WI38 (cell line): Measurements from ENCODE around the gene INPP1.

Experiments used
- H3K4me3 ChIP-seq: 2 replicates; pipeline ENCODE4 v1.5.1; 2011; ENCODE audit warnings: low read depth, mild to moderate bottlenecking, control low read depth, low read length
- TF ChIP-seq, protein P1 (sequence below): IDR thresholded peaks from 2 replicates; pipeline ENCODE4 v1.5.1; 2012; ENCODE audit warnings: low read depth, mild to moderate bottlenecking, control low read depth, low read length

INPP1 gene

DNA sequence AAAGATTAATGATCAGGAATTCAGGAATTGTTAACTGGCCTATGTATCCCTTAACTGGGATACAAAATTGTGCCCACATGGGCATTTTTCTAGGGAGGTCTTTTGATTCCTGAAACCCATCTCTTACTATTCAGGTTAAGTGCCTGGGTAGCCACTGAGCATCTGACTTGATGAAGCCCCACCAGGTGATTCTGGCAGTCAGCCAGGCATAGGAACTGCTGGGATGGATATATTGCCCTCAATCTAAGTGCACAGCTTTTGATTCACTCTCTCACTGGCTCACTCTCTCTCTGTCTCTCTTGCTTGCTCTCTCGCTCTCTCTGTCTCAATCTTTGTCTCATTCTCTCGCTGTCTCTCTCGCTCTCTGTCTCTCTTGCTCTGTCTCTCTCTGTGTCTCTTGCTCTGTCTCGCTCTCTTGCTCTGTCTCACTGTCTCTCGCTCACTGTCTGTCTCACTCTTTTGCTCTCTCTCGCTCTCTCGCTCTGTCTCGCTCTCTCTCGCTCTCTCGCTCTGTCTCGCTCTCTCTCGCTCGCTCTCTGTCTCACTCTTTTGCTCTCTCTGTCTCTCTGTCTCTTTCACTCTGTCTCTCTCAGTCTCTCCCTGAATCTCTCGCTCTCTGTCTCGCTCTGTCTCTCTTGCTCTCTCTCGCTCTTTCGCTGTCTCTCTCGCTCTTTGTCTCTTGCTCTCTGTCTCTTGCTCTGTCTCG is 22.3 kb downstream of the INPP1 start:
- no peak overlapping the region for H3K4me3 ChIP-seq
- TF ChIP-seq, protein P1, sequence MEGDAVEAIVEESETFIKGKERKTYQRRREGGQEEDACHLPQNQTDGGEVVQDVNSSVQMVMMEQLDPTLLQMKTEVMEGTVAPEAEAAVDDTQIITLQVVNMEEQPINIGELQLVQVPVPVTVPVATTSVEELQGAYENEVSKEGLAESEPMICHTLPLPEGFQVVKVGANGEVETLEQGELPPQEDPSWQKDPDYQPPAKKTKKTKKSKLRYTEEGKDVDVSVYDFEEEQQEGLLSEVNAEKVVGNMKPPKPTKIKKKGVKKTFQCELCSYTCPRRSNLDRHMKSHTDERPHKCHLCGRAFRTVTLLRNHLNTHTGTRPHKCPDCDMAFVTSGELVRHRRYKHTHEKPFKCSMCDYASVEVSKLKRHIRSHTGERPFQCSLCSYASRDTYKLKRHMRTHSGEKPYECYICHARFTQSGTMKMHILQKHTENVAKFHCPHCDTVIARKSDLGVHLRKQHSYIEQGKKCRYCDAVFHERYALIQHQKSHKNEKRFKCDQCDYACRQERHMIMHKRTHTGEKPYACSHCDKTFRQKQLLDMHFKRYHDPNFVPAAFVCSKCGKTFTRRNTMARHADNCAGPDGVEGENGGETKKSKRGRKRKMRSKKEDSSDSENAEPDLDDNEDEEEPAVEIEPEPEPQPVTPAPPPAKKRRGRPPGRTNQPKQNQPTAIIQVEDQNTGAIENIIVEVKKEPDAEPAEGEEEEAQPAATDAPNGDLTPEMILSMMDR = no peak

DNA sequence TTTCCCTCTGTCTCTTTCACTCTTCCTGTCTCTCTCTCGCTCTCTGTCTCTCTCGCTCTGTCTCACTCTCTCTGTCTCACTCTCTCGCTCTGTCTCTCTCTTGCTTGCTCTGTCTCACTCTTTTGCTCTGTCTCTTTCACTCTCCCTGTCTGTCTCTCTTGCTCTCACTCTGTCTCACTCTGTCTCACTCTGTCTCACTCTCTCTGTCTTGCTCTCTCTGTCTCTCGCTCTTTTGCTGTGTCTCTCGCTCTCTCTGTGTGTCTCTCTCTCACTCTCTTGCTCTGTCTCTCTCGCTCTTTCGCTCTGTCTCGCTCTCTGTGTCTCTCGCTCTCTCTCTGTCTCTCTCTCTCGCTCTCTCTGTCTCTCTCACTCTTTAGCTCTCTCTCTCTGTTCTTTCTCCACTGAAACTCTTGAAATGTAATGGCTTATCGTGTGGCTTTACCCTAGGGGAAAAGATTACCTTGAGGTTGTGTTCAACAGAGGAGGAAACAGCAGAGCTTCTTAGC is 22.9 kb downstream of the INPP1 start:
- TF ChIP-seq, protein P1 = no peak
- no peak overlapping the region for H3K4me3 ChIP-seq

- TF ChIP-seq, protein P1 = no peak
- no peak overlapping the region for H3K4me3 ChIP-seq
These were observed 23.7 kb downstream of the INPP1 start for GRCh38 chr2:190367091-190367490.

DNA sequence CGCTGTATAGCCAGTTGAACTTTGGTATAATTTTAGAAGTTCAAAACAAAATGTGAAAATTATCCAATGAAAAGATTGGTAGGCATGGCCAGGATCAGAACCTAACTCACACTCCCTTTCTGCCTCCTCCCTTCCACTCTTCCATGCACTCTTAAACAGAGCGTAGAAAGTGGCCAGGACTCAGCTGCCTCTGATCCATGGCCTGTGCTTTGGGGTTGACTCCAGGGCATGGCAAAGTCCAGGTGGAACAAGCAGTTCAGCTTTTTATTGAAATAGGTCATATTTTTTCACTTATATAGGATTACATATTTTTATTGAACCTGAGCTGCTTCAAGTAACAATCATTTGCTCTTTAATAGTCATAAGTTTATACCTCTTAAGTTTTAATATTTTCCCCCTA is 26.2 kb downstream of the INPP1 start:
- TF ChIP-seq, protein P1 = no peak
- H3K4me3 ChIP-seq = no peak overlapping the region

GRCh38 chr2:190376083-190376482 is 32.7 kb downstream of the INPP1 start:
- H3K4me3 ChIP-seq = no peak overlapping the region
- TF ChIP-seq, protein P1 = no peak

DNA sequence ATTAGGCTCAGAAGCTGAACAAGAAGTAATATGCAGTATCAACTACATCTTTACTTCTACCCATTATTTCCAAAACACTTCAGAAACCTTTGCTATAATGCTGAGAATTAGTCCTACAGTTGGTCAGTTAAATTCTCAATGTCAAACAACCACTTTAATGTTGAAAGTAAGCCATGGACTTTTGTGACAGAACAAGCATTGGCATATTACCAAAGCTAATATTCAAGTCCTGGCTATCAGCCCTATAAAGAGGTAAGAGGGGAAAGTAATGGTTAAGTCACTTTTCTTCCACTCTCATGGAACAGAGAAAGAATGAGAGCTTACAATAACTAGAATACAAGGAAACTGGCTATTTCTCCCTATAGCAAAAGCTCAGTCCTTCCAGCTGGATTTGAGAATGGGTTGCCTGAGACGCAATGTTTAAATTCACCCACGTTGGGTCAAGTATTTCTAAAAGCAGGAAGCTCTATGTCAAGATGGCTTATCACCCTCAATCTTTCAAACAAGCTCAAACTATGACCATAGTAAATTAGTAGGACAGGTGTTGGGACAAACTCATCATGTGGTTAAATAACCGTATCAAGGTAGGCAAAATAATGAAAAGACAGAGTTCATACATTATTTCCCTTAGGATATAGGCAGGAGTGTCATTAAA is 33.3 kb downstream of the INPP1 start:
- TF ChIP-seq, protein P1 = no peak
- H3K4me3 ChIP-seq = no peak overlapping the region

DNA sequence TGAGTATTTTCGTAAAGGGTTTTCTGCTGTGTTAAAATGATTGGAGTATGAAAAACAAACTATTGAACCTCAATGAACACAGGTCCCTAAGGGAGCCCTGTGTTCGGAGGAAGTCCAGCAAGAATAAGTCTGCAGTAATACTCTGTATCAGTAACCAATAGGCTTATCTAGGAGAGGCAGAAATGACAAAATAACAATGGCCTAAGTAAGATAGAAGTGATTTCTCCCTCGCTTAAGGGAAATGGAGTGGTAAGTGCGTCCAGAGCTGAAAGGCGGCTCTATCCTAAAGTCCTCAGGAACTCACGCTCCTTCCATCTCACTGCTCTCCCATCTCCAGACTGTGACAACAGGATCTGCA is 35.5 kb downstream of the INPP1 start:
- TF ChIP-seq, protein P1 = no peak
- H3K4me3 ChIP-seq = no peak overlapping the region
